Panc1 (cell line): ENCODE measurements around the gene NRP1.

Source experiments
- CTCF ChIP-seq: fragments of 450-650 bp; IDR thresholded peaks from 2 replicates; pipeline ENCODE4 v1.5.1; 2017; ENCODE audit warnings: mild to moderate bottlenecking
- POLR2AphosphoS5 ChIP-seq: IDR thresholded peaks from 2 replicates; pipeline ENCODE4 v1.6.1; 2012; ENCODE audit warnings: mild to moderate bottlenecking, low read depth, low read length, moderate library complexity

DNA sequence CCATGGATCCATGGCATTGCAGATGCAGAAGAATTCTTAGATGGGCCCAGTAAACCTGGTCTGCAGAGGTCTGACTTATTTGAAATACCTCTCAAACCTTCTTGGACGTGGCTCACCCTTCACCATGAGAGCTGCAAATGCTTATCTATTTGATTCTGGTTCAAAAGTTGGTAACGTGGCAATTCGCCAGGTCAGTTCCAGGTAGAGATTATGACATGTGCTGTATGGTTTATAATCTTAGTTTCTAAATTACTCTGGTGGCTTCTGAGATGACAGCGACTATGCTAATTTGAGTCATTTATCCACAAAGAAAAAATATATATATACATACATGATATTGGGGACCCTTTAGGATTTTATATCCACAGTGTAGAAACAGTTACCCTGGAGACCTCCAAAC, 68.8 kb downstream of the NRP1 start:
- no peak for TF ChIP-seq CTCF
- TF ChIP-seq POLR2AphosphoS5: no peak
